ENCODE results near the gene IZUMO1.
A peak's percentile ranks its signal among the peaks of the same experiment; 100 is the strongest.

Gene IZUMO1

GRCh38 chr19:48757741-48758144 is 11.0 kb upstream of the IZUMO1 start:
- no peak for DNase-seq (ENCODE audit: low read depth in 1 of 2, low spot score in 1 of 2)

GRCh38 chr19:48757089-48757675 is 10.5 kb upstream of the IZUMO1 start:
- DNase-seq (ENCODE audit: low read depth in 1 of 2, low spot score in 1 of 2) = no peak

GRCh38 chr19:48756686-48757085 is 10.0 kb upstream of the IZUMO1 start:
- no peak for DNase-seq (ENCODE audit: low read depth in 1 of 2, low spot score in 1 of 2)

GRCh38 chr19:48756212-48756611 is 9.5 kb upstream of the IZUMO1 start:
- no peak for DNase-seq (ENCODE audit: low read depth in 1 of 2, low spot score in 1 of 2)

- DNase-seq (ENCODE audit: low read depth in 1 of 2, low spot score in 1 of 2) = no peak
These were observed 9.1 kb upstream of the IZUMO1 start for GRCh38 chr19:48755787-48756186.

GRCh38 chr19:48755084-48755641 is 8.5 kb upstream of the IZUMO1 start, which contains the start of gene FGF21:
TSS of gene FGF21 (plus strand) at chr19:48755524. CDS start at chr19:48756237, 713 bp downstream.
- DNase-seq (ENCODE audit: low read depth in 1 of 2, low spot score in 1 of 2) = no peak

GRCh38 chr19:48752496-48753365 is 6.0 kb upstream of the IZUMO1 start, which contains the start of gene FUT1:
TSS of gene FUT1 (minus strand) at chr19:48752641. CDS start at chr19:48751281, 1,360 bp downstream.
- no peak for DNase-seq (ENCODE audit: low read depth in 1 of 2, low spot score in 1 of 2)

GRCh38 chr19:48751845-48752495 is 5.3 kb upstream of the IZUMO1 start:
- no peak for DNase-seq (ENCODE audit: low read depth in 1 of 2, low spot score in 1 of 2)

- DNase-seq (ENCODE audit: low read depth in 1 of 2, low spot score in 1 of 2) = no peak
These were observed 4.2 kb upstream of the IZUMO1 start for GRCh38 chr19:48750771-48751504.

- no peak for DNase-seq (ENCODE audit: low read depth in 1 of 2, low spot score in 1 of 2)
These were observed 3.6 kb upstream of the IZUMO1 start for GRCh38 chr19:48750351-48750750.

- DNase-seq (ENCODE audit: low read depth in 1 of 2, low spot score in 1 of 2) = no peak
These were observed 3.0 kb upstream of the IZUMO1 start for GRCh38 chr19:48749571-48750198.

GRCh38 chr19:48746110-48746509 is 599 bp downstream of the IZUMO1 start:
- DNase-seq (ENCODE audit: low read depth in 1 of 2, low spot score in 1 of 2) = no peak

GRCh38 chr19:48745208-48745995 is 1.3 kb downstream of the IZUMO1 start:
- DNase-seq (ENCODE audit: low read depth in 1 of 2, low spot score in 1 of 2) = peak in 1 of 2 donors; percentile 36

GRCh38 chr19:48742096-48742495 is 4.6 kb downstream of the IZUMO1 start:
- no peak for DNase-seq (ENCODE audit: low read depth in 1 of 2, low spot score in 1 of 2)

GRCh38 chr19:48741129-48741999 is 5.3 kb downstream of the IZUMO1 start:
- DNase-seq (ENCODE audit: low read depth in 1 of 2, low spot score in 1 of 2) = no peak

GRCh38 chr19:48740164-48740972 is 6.3 kb downstream of the IZUMO1 start, which contains the start of gene RASIP1:
TSS of gene RASIP1 (minus strand) at chr19:48740610. CDS start at chr19:48740282, 328 bp downstream.
- no peak for DNase-seq (ENCODE audit: low read depth in 1 of 2, low spot score in 1 of 2)

- no peak for DNase-seq (ENCODE audit: low read depth in 1 of 2, low spot score in 1 of 2)
These were observed 7.1 kb downstream of the IZUMO1 start for GRCh38 chr19:48739404-48740163.

Measured in activated CD4-positive, alpha-beta T cell treated with anti-CD3 and anti-CD28 coated beads, Interleukin-2, amount 50 U/mL, for 24 hours (primary cell).